Pulmonary artery endothelial cell (primary cell): ENCODE data around the gene BID. TPM values are rescaled to one million over a fixed set of nuclear protein-coding genes. Genes with fewer than 3 reads are reported as not detected.
"Not testable (repeated sequence)": the region's sequence is repeated elsewhere in the genome, so short reads cannot be mapped to it uniquely, and the experiment has no call there.

ENCODE experiments used
- DNase-seq: peaks from one replicate; pipeline ENCODE4 v3.0.0-alpha.2; 2011; ENCODE audit warnings: low read depth, low spot score
- total RNA-seq: library from RNA; depleted of rRNA; stranded (reverse); fragments of >200 nt; gene quantifications from 2 replicates; pipeline ENCODE4 v1.2.3, GENCODE V29; 2014

The BID gene
- total RNA-seq, 1 donor from 2014 or later, result 65.7 TPM

DNA sequence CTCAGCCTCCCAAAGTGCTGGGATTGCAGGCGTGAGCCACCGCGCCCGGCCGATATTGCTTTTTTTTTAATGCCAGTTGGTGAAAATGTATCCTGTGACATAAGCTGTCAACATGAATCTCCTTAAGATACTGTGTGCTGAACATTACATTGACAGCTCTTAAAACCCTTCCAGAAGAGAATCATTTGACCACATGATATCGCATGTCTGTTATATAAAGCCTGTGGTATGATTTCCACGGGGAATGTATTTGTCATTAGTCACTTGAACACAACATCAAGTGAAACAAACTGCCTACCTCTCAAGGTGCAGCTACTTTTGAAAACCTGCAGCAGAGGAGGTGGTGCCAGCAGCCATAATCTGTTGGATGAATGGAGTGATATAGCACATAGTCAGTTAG lies 68.7 kb downstream of the BID start:
- DNase-seq, result no peak

GRCh38 chr22:17703811-17704210 lies 70.5 kb downstream of the BID start:
- DNase-seq, result no peak

GRCh38 chr22:17700778-17701177 lies 73.5 kb downstream of the BID start:
- peak; percentile 20 for DNase-seq

DNA sequence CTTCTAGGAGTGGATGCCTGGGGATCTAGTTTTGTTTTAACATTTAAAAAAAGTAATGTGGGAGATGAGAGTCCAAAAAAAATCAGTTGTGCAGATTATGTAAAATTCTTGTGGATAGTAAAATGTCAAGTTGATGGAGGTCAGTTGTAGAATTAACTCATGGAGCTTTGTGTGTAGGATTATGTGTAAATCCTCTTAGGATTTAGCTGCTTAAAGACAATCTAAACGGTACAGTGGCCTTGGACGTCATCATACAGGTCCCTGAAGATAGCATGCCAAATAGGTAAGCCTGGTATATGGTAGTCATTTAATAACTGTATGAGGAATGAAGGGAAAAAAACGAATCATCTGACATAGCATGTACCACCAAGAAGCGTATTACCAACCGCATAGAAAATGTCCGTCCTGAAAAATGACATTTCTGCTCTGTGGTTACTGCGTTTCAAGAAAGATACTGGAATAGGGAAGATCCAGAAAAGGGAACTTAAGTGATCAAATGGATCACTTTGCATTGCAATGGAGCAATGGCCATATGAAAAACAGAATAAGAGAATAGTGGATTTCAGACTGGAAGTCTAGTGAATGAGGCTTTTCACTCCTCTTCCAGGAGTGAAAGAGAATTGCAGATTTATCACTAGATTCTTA lies 74.5 kb downstream of the BID start:
- no peak for DNase-seq

DNA sequence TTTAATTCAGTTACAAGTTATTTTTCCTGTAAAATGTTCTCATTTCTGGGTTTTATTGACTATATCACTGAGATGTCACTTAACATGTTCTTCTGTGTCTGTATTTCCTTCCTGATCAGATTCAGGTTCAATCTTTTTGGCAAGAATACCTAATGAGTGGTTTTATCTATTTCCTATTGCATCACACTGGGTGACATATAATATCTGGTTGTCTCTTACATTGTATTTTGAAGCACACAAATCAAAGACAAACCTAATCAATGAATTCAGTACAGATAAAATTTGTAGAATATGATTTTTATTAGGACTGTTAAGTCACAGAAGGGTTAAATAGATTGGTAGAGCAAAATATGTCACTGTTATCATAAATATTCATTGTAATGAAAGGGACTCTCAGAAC lies 75.3 kb downstream of the BID start:
- DNase-seq, result no peak

- not testable (repeated sequence) for DNase-seq
These were observed 76.0 kb downstream of the BID start for GRCh38 chr22:17698276-17698675.

DNA sequence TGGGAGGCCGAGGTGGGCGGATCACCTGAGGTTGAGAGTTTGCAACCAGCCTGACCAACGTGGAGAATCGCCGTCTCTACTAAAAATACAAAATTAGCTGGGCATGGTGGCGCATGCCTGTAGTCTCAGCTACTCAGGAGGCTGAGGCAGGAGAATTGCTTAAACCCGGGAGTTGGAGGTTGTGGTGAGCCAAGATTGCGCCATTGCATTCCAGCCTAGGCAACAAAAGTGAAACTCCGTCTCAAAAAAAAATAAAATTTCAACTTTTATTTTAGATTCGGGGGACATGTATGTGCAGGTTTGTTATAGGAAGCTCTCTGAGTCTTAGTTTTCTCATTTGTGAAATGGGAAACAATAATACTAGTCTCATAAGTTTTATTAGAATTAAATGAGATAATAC lies 77.1 kb downstream of the BID start:
- DNase-seq, result not testable (repeated sequence)

- DNase-seq, result no peak
These were observed 78.3 kb downstream of the BID start for GRCh38 chr22:17695986-17696385.

- no peak for DNase-seq
These were observed 79.5 kb downstream of the BID start for GRCh38 chr22:17694752-17695151.

- no peak for DNase-seq
These were observed 80.1 kb downstream of the BID start for GRCh38 chr22:17694193-17694592.

- DNase-seq, result no peak
These were observed 81.4 kb downstream of the BID start for GRCh38 chr22:17692841-17693240.

GRCh38 chr22:17684245-17684644 lies 90.0 kb downstream of the BID start:
- DNase-seq, result no peak

Other genes with a start within 250 kb of the BID start
- not detected in 2 replicates for gene SLC25A18, start 211.0 kb downstream of the BID start, total RNA-seq
- gene ATP6V1E1, start 145.7 kb downstream of the BID start, total RNA-seq, result 119 and 124 TPM in 2 replicates
- gene BCL2L13, start 135.7 kb downstream of the BID start, total RNA-seq, result 64.2 and 77.8 TPM in 2 replicates